Sciatic nerve (tissue), 2 donors: ENCODE data around the gene GALC. TPM values are rescaled to one million over a fixed set of nuclear protein-coding genes. Genes with fewer than 3 reads are reported as not detected.
A peak's percentile ranks its signal among the peaks of the same experiment; 100 is the strongest.

Experiments
- ATAC-seq: fragments of 200-7000 bp; cut with Tn5 transposase; one replicate; pipeline ENCODE4 v1.9.1; 2020; ENCODE audit warnings: mild to moderate bottlenecking, moderate library complexity
- DNase-seq: peaks from one replicate; pipeline ENCODE4 v3.0.0-alpha.2; 2020; ENCODE audit warnings: low spot score
- intact Hi-C: fragments of 100-400 bp; cut with DNase I; formaldehyde crosslinking; loops from one replicate; pipeline ENCODE4 v1.14.2; 2022
- total RNA-seq: library from RNA; stranded (reverse); fragmentation: NEBNext Ultra II Directional; extraction: Animal tissue kit (Norgen Biotek cat#: 25700); gene quantifications from one replicate; pipeline ENCODE4 v1.2.1, GENCODE V29; 2021
- donor health status: DM: no; HTN: no; CAD: no.
- donor health status: DM: no; HTN: no; CAD: no.

The GALC gene
- total RNA-seq, 1 donor from 2014 or later = 47.8 TPM

GRCh38 chr14:87898301-87898700, 94.7 kb downstream of the GALC start:
- intact Hi-C loops = no loop called here
- DNase-seq (no peak), ATAC-seq (no peak)

GRCh38 chr14:87896393-87897380, 96.3 kb downstream of the GALC start:
- intact Hi-C loops = no loop called here
- ATAC-seq (no peak), DNase-seq (no peak)

- ATAC-seq (no peak), DNase-seq (no peak)
- intact Hi-C loops = no loop called here
Measured at GRCh38 chr14:87894920-87895319, 98.1 kb downstream of the GALC start.

GRCh38 chr14:87892763-87893162, 100.2 kb downstream of the GALC start:
- intact Hi-C loops = no loop called here
- ATAC-seq = no peak
- DNase-seq = no peak

- peak; percentile 71 for DNase-seq
- intact Hi-C loops = no loop called here
- ATAC-seq = peak; percentile 69
Measured at GRCh38 chr14:87888136-87888999, 104.6 kb downstream of the GALC start.

GRCh38 chr14:87883750-87884149, 109.2 kb downstream of the GALC start:
- intact Hi-C loops = no loop called here
- no peak for ATAC-seq
- no peak for DNase-seq

Other genes starting within 250 kb of the GALC start
- gene GPR65, start 12.0 kb upstream of the GALC start, total RNA-seq = 2.7 TPM